HepG2 (cell line): Measurements from ENCODE around the gene ZSWIM8. TPM values are rescaled to one million over a fixed set of nuclear protein-coding genes. Genes with fewer than 3 reads are reported as not detected.
A peak's percentile ranks its signal among the peaks of the same experiment; 100 is the strongest.

Experiments
- GLI4 ChIP-seq: sonication (generic); formaldehyde crosslinking; IDR thresholded peaks from 2 replicates; pipeline ENCODE4 v1.5.1; 2020; ENCODE audit warnings: missing genetic modification reagents, mild to moderate bottlenecking, moderate library complexity, borderline replicate concordance
- HNF4G ChIP-seq, 2 experiments: sonication (generic) in 1 of 2; formaldehyde crosslinking in 1 of 2; IDR thresholded peaks; 2 replicates each; pipeline versions ENCODE4 v1.4.0 to v1.6.1; 2011 to 2020; ENCODE audit warnings: borderline replicate concordance in 2 of 2, low read depth in 2 of 2, mild to moderate bottlenecking in 2 of 2, low read length in 1 of 2, missing genetic modification reagents in 1 of 2, moderate library complexity in 1 of 2
- MAFF ChIP-seq: IDR thresholded peaks from 2 replicates; pipeline ENCODE4 v1.6.1; 2011; ENCODE audit warnings: low read depth, low read length, improper control_type of control experiment
- NKX3-1 ChIP-seq: sonication (generic); formaldehyde crosslinking; IDR thresholded peaks from 2 replicates; pipeline ENCODE4 v1.5.0; 2020; ENCODE audit warnings: missing genetic modification reagents
- U2AF2 ChIP-seq: fragments of 200-400 bp; formaldehyde crosslinking; IDR thresholded peaks from 2 replicates; pipeline ENCODE4 v1.6.1; 2017; ENCODE audit warnings: low read depth, mild to moderate bottlenecking, low read length
- polyA plus RNA-seq, 8 experiments: library from polyadenylated mRNA; depleted of rRNA in 3 of 8; stranded (reverse) in 7 of 8; unstranded in 1 of 8; fragments of >200 nt; fragmentation: Illumina TruSeq in 4 of 8; extraction: Trizol in 4 of 8; gene quantifications; 2 replicates each; pipeline versions ENCODE4 v1.2.1 to v1.2.3, GENCODE V29; 2011 to 2016; ENCODE audit warnings: low read depth in 4 of 8, missing spikeins in 1 of 8, mixed read lengths in 1 of 8; ENCODE audit not compliant: insufficient read depth in 1 of 8
- total RNA-seq, 5 experiments: library from RNA; depleted of rRNA; stranded (reverse); fragments of >200 nt; fragmentation: Illumina TruSeq; extraction: Trizol; gene quantifications; 2 replicates each; pipeline ENCODE4 v1.2.3, GENCODE V29; 2016; ENCODE audit warnings: low read depth in 1 of 5
- TF ChIP-seq, protein P1 (sequence below): sonication (generic); formaldehyde crosslinking; IDR thresholded peaks from 2 replicates; pipeline ENCODE4 v1.4.0; 2020; ENCODE audit warnings: missing genetic modification reagents
- TF ChIP-seq, protein P2 (sequence below): sonication (generic); formaldehyde crosslinking; IDR thresholded peaks from one replicate; pipeline ENCODE4 v1.5.1; 2020; ENCODE audit warnings: mild to moderate bottlenecking, missing genetic modification reagents; ENCODE audit errors: not compliant biosample characterization
- TF ChIP-seq, protein P3 (sequence below): sonication (generic); formaldehyde crosslinking; IDR thresholded peaks from 2 replicates; pipeline ENCODE4 v1.5.0; 2020; ENCODE audit warnings: mild to moderate bottlenecking, missing genetic modification reagents, borderline replicate concordance
- TF ChIP-seq, protein P4 (sequence below): IDR thresholded peaks from 2 replicates; pipeline ENCODE4 v1.6.1; 2016; ENCODE audit warnings: low read depth
- TF ChIP-seq, protein P5 (sequence below): IDR thresholded peaks from 2 replicates; pipeline ENCODE4 v1.6.1; 2016; ENCODE audit warnings: control low read depth

ZSWIM8 gene
- total and polyA plus RNA-seq, 2 of the 13 experiments (the other 11 are each of a cell fraction or from before 2014, with no cell fraction given): 39.9 to 98.2 TPM

DNA sequence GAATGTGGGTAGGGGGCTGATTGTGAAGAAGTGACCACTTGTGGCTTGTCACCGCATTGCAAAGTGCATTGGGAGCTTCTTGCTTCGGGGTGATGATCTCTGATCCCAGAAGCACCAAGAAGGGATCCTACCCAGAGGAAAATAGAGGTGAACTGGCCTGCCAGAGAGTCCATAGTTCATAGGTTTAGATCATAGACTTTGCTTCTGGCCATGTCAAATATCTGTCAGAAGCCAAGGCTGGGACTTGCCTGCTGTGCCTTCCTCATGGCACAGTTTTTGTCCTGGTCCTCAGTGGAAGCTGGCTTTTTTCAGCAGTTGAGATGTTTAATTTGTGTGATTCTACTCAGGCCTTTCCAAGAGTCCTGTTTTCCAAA lies 1.1 kb downstream of the ZSWIM8 start (continued):
- TF ChIP-seq, protein P1, sequence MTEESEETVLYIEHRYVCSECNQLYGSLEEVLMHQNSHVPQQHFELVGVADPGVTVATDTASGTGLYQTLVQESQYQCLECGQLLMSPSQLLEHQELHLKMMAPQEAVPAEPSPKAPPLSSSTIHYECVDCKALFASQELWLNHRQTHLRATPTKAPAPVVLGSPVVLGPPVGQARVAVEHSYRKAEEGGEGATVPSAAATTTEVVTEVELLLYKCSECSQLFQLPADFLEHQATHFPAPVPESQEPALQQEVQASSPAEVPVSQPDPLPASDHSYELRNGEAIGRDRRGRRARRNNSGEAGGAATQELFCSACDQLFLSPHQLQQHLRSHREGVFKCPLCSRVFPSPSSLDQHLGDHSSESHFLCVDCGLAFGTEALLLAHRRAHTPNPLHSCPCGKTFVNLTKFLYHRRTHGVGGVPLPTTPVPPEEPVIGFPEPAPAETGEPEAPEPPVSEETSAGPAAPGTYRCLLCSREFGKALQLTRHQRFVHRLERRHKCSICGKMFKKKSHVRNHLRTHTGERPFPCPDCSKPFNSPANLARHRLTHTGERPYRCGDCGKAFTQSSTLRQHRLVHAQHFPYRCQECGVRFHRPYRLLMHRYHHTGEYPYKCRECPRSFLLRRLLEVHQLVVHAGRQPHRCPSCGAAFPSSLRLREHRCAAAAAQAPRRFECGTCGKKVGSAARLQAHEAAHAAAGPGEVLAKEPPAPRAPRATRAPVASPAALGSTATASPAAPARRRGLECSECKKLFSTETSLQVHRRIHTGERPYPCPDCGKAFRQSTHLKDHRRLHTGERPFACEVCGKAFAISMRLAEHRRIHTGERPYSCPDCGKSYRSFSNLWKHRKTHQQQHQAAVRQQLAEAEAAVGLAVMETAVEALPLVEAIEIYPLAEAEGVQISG (CRISPR knock-in tag): peak; percentile 56; the same call in 1 of the 2 replicates
- TF ChIP-seq GLI4 (CRISPR knock-in tag) (no peak), HNF4G (IDR thresholded peaks at IDR 0.05; ENCODE audit: borderline replicate concordance, low read depth, low read length) (peak; percentile 76), HNF4G (CRISPR knock-in tag; IDR thresholded peaks at IDR 0.05; ENCODE audit: borderline replicate concordance, low read depth) (no peak), NKX3-1 (CRISPR knock-in tag) (no peak), U2AF2 (no peak), MAFF (no peak)
- TF ChIP-seq, protein P2, sequence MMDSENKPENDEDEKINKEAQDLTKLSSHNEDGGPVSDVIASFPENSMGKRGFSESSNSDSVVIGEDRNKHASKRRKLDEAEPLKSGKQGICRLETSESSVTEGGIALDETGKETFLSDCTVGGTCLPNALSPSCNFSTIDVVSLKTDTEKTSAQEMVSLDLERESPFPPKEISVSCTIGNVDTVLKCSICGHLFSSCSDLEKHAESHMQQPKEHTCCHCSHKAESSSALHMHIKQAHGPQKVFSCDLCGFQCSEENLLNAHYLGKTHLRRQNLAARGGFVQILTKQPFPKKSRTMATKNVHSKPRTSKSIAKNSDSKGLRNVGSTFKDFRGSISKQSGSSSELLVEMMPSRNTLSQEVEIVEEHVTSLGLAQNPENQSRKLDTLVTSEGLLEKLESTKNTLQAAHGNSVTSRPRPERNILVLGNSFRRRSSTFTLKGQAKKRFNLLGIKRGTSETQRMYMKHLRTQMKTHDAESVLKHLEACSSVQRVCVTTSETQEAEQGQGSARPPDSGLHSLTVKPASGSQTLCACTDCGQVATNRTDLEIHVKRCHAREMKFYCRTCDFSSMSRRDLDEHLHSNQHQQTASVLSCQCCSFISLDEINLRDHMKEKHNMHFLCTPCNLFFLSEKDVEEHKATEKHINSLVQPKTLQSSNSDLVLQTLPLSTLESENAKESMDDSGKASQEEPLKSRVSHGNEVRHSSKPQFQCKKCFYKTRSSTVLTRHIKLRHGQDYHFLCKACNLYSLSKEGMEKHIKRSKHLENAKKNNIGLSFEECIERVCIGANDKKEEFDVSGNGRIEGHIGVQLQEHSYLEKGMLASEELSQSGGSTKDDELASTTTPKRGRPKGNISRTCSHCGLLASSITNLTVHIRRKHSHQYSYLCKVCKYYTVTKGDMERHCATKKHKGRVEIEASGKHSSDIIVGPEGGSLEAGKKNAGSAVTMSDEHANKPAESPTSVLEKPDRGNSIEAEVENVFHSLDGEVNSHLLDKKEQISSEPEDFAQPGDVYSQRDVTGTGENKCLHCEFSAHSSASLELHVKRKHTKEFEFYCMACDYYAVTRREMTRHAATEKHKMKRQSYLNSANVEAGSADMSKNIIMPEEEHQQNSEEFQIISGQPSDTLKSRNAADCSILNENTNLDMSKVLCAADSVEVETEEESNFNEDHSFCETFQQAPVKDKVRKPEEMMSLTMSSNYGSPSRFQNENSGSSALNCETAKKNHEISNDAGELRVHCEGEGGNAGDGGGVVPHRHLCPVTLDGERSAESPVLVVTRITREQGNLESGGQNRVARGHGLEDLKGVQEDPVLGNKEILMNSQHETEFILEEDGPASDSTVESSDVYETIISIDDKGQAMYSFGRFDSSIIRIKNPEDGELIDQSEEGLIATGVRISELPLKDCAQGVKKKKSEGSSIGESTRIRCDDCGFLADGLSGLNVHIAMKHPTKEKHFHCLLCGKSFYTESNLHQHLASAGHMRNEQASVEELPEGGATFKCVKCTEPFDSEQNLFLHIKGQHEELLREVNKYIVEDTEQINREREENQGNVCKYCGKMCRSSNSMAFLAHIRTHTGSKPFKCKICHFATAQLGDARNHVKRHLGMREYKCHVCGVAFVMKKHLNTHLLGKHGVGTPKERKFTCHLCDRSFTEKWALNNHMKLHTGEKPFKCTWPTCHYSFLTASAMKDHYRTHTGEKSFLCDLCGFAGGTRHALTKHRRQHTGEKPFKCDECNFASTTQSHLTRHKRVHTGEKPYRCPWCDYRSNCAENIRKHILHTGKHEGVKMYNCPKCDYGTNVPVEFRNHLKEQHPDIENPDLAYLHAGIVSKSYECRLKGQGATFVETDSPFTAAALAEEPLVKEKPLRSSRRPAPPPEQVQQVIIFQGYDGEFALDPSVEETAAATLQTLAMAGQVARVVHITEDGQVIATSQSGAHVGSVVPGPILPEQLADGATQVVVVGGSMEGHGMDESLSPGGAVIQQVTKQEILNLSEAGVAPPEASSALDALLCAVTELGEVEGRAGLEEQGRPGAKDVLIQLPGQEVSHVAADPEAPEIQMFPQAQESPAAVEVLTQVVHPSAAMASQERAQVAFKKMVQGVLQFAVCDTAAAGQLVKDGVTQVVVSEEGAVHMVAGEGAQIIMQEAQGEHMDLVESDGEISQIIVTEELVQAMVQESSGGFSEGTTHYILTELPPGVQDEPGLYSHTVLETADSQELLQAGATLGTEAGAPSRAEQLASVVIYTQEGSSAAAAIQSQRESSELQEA (CRISPR knock-in tag): peak; percentile 13
- TF ChIP-seq, protein P3, sequence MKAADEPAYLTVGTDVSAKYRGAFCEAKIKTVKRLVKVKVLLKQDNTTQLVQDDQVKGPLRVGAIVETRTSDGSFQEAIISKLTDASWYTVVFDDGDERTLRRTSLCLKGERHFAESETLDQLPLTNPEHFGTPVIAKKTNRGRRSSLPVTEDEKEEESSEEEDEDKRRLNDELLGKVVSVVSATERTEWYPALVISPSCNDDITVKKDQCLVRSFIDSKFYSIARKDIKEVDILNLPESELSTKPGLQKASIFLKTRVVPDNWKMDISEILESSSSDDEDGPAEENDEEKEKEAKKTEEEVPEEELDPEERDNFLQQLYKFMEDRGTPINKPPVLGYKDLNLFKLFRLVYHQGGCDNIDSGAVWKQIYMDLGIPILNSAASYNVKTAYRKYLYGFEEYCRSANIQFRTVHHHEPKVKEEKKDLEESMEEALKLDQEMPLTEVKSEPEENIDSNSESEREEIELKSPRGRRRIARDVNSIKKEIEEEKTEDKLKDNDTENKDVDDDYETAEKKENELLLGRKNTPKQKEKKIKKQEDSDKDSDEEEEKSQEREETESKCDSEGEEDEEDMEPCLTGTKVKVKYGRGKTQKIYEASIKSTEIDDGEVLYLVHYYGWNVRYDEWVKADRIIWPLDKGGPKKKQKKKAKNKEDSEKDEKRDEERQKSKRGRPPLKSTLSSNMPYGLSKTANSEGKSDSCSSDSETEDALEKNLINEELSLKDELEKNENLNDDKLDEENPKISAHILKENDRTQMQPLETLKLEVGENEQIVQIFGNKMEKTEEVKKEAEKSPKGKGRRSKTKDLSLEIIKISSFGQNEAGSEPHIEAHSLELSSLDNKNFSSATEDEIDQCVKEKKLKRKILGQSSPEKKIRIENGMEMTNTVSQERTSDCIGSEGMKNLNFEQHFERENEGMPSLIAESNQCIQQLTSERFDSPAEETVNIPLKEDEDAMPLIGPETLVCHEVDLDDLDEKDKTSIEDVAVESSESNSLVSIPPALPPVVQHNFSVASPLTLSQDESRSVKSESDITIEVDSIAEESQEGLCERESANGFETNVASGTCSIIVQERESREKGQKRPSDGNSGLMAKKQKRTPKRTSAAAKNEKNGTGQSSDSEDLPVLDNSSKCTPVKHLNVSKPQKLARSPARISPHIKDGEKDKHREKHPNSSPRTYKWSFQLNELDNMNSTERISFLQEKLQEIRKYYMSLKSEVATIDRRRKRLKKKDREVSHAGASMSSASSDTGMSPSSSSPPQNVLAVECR: peak; percentile 82
- TF ChIP-seq, protein P4, sequence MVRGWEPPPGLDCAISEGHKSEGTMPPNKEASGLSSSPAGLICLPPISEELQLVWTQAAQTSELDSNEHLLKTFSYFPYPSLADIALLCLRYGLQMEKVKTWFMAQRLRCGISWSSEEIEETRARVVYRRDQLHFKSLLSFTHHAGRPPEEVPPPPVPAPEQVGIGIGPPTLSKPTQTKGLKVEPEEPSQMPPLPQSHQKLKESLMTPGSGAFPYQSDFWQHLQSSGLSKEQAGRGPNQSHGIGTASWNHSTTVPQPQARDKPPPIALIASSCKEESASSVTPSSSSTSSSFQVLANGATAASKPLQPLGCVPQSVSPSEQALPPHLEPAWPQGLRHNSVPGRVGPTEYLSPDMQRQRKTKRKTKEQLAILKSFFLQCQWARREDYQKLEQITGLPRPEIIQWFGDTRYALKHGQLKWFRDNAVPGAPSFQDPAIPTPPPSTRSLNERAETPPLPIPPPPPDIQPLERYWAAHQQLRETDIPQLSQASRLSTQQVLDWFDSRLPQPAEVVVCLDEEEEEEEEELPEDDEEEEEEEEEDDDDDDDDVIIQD (CRISPR knock-in tag): no peak
- TF ChIP-seq, protein P5, sequence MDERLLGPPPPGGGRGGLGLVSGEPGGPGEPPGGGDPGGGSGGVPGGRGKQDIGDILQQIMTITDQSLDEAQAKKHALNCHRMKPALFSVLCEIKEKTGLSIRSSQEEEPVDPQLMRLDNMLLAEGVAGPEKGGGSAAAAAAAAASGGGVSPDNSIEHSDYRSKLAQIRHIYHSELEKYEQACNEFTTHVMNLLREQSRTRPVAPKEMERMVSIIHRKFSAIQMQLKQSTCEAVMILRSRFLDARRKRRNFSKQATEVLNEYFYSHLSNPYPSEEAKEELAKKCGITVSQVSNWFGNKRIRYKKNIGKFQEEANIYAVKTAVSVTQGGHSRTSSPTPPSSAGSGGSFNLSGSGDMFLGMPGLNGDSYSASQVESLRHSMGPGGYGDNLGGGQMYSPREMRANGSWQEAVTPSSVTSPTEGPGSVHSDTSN (CRISPR knock-in tag): peak; percentile 28; the same call in 1 of the 2 replicates
